Measurements from ENCODE around the gene NKPD1. TPM values are rescaled to one million over a fixed set of nuclear protein-coding genes. Genes with fewer than 3 reads are reported as not detected.

Gene NKPD1
- total and polyA plus RNA-seq, 9 of the 15 experiments (the other 6 are each of a cell fraction or from before 2014, with no cell fraction given), result 0.03 to 0.09 (median 0.04) TPM; not detected in 5

GRCh38 chr19:45179072-45179891, 18.5 kb upstream of the NKPD1 start (continued):
- TF ChIP-seq ZNF407 (IDR thresholded peaks at IDR 0.05; ENCODE audit: low read depth) (no peak), GTF2E2 (tag; IDR thresholded peaks at IDR 0.05) (0 out of 2 replicates have a peak, but pooled peaks have one; percentile 38), YY1 (IDR thresholded peaks at IDR 0.05; ENCODE audit: borderline replicate concordance in 1 of 3, control insufficient read depth in 1 of 3, extremely low read depth in 1 of 3, insufficient read depth in 3 of 3, insufficient read length in 1 of 3, insufficient replicate concordance in 2 of 3, low read depth in 1 of 3, low read length in 2 of 3) (peak in 2 of 3 experiments; percentile 12 to 49), ZNF24 (IDR thresholded peaks at IDR 0.05) (0 out of 2 replicates have a peak, but pooled peaks have one; percentile 17), EGR1 (conservative IDR thresholded peaks at IDR 0.05) (peak; percentile 84), NR3C1 (CRISPR knock-in tag; IDR thresholded peaks at IDR 0.05) (no peak), XRCC5 (IDR thresholded peaks at IDR 0.05; ENCODE audit: low read depth, low read length) (0 out of 2 replicates have a peak, but pooled peaks have one; percentile 15), SMAD1 (IDR thresholded peaks at IDR 0.05; ENCODE audit: low read depth, low read length, partially characterized antibody) (peak; percentile 61), EZH2 (IDR thresholded peaks at IDR 0.05; ENCODE audit: borderline replicate concordance, low read depth, low read length) (no peak), UBTF (IDR thresholded peaks at IDR 0.05; ENCODE audit: borderline replicate concordance in 1 of 2, low read depth in 2 of 2, low read length in 2 of 2) (peak; percentile 19 to 79; a peak in 3 of 4 replicates), COPS2 (conservative IDR thresholded peaks at IDR 0.05) (no peak), TCF7 (IDR thresholded peaks at IDR 0.05; ENCODE audit: borderline replicate concordance) (0 out of 2 replicates have a peak, but pooled peaks have one; percentile 10)
- TF ChIP-seq, protein P1, sequence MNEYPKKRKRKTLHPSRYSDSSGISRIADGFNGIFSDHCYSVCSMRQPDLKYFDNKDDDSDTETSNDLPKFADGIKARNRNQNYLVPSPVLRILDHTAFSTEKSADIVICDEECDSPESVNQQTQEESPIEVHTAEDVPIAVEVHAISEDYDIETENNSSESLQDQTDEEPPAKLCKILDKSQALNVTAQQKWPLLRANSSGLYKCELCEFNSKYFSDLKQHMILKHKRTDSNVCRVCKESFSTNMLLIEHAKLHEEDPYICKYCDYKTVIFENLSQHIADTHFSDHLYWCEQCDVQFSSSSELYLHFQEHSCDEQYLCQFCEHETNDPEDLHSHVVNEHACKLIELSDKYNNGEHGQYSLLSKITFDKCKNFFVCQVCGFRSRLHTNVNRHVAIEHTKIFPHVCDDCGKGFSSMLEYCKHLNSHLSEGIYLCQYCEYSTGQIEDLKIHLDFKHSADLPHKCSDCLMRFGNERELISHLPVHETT (CRISPR knock-in tag; conservative IDR thresholded peaks at IDR 0.05 in 1 of 2, IDR thresholded peaks at IDR 0.05 in 1 of 2), result peak in 1 of 2 experiments; percentile 78; a peak in 2 of 4 replicates

Measured in K562 (cell line).